Measurements from ENCODE around the gene SQSTM1. TPM values are rescaled to one million over a fixed set of nuclear protein-coding genes. Genes with fewer than 3 reads are reported as not detected.

SQSTM1 gene
- total RNA-seq, 3 donors from 2014 or later = 302 to 348 (median 321) TPM

- TF ChIP-seq CTCF (IDR thresholded peaks at IDR 0.05) = no peak
- intact Hi-C loops (cut with DNase I, micrococcal nuclease) = no loop called here
These were observed 14.3 kb upstream of the SQSTM1 start, which contains the start of gene MGAT4B for GRCh38 chr5:179806250-179807048. Gene MGAT4B, minus strand, starts transcription at chr5:179806866. Its CDS starts 283 bp downstream, at chr5:179806583.

GRCh38 chr5:179812135-179812825 lies 8.4 kb upstream of the SQSTM1 start:
- Histone ChIP-seq H3K36me3 (ENCODE audit: low read depth) (no peaks in the 10 kb centered on the region), H3K4me1 (ENCODE audit: low read depth) (peaks cover 16% of the 10 kb centered on the region), H3K9me3 (no peaks in the 10 kb centered on the region), H3K4me3 (no peak overlapping the region)
- ATAC-seq (no peak), DNase-seq (no peak)
- TF ChIP-seq CTCF (IDR thresholded peaks at IDR 0.05) = no peak
- intact Hi-C loops (cut with DNase I, micrococcal nuclease) = no loop called here

More at GRCh38 chr5:179806250-179807048, 14.3 kb upstream of the SQSTM1 start, which contains the start of gene MGAT4B:
- no peaks in the 10 kb centered on the region for H3K9me3 ChIP-seq
- peak; percentile 74 for ATAC-seq
- peak within 1 kb of the TSS; percentile 87 for H3K4me3 ChIP-seq
- peaks cover 51% of the 10 kb centered on the region for H3K4me1 ChIP-seq (ENCODE audit: low read depth)
- no peaks in the 10 kb centered on the region for H3K36me3 ChIP-seq (ENCODE audit: low read depth)
- peak; percentile 86 to 91 (median 88) for DNase-seq

GRCh38 chr5:179812997-179813607 lies 7.6 kb upstream of the SQSTM1 start:
- intact Hi-C loops (cut with DNase I, micrococcal nuclease) = no loop called here
- Histone ChIP-seq H3K4me1 (ENCODE audit: low read depth) (peaks cover 18% of the 10 kb centered on the region), H3K36me3 (ENCODE audit: low read depth) (no peaks in the 10 kb centered on the region), H3K9me3 (no peaks in the 10 kb centered on the region), H3K4me3 (no peak overlapping the region)
- TF ChIP-seq CTCF (IDR thresholded peaks at IDR 0.05) = no peak
- peak in 1 of 3 donors; percentile 6 for DNase-seq
- no peak for ATAC-seq

GRCh38 chr5:179814090-179814489 lies 6.6 kb upstream of the SQSTM1 start:
- no peak for ATAC-seq
- Histone ChIP-seq H3K9me3 (no peaks in the 10 kb centered on the region), H3K4me1 (ENCODE audit: low read depth) (peaks cover 19% of the 10 kb centered on the region), H3K4me3 (no peak overlapping the region), H3K36me3 (ENCODE audit: low read depth) (no peaks in the 10 kb centered on the region)
- no peak for DNase-seq
- TF ChIP-seq CTCF (IDR thresholded peaks at IDR 0.05) = no peak
- intact Hi-C loops (cut with DNase I, micrococcal nuclease) = no loop called here

GRCh38 chr5:179815491-179816249 lies 5.0 kb upstream of the SQSTM1 start:
- ATAC-seq (no peak), DNase-seq (peak; percentile 4 to 47 (median 29))
- no peak overlapping the region for H3K4me3 ChIP-seq
- H3K9me3 ChIP-seq = no peaks in the 10 kb centered on the region
- peaks cover 33% of the 10 kb centered on the region for H3K4me1 ChIP-seq (ENCODE audit: low read depth)
- intact Hi-C loops (cut with DNase I, micrococcal nuclease) = no loop called here
- no peak for TF ChIP-seq CTCF (IDR thresholded peaks at IDR 0.05)
- H3K36me3 ChIP-seq (ENCODE audit: low read depth) = no peaks in the 10 kb centered on the region

All from mucosa of descending colon (tissue), 3 donors.